Skin of body (tissue), 2 donors: Measurements from ENCODE around the gene MPPED1. TPM values are rescaled to one million over a fixed set of nuclear protein-coding genes. Genes with fewer than 3 reads are reported as not detected.

ENCODE experiments used
- DNase-seq: peaks from one replicate; lab custom pipeline; 2025; lab: John Stamatoyannopoulos, UW
- total RNA-seq: library from RNA; depleted of rRNA; stranded (reverse); fragments of >200 nt; gene quantifications from one replicate; pipeline ENCODE4 v1.2.3, GENCODE V29; 2014

Gene MPPED1
- total RNA-seq, 1 donor from 2014 or later: 5.3 TPM

DNA sequence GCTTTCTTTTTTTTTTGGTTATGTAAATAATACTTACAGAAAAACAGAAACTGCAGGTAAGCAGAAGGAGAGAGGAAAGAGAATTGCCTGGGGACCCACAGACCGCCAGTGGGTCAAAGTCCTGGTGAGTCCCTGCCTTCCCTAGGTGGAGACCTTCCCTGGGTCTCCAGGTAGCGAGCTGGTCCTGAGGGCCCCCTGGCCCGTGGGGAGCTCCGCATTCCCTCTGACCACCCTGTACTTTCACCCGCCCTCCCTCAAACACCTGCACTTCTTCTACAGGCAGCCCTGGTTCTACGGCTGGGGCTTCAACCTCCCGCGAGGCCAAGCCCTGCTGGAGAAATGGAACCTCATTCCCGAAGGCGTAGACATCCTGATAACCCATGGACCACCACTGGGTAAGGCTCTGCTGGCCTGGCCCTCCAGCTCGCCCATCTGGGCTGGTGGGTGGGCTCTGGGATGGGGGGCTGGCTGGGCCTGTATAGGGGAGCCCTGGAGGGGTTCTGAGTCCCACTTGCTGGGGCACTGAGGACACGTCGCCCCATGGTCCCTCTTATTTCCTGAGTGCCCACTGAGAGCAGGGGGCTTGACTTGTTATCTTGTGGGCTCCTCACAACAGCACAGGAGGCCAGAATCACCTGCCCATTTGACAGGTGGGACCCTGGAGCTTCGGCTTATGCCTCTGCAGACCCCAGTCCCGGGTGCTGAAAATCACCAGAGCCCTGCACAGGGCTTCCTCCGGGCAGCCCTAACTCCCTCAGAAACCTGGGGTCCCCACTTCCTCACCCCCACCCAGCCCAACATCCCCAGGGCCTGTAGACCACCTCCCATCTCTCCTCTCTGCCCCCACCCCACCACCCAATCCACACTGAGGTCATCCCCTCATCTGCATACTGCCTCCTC is 86.4 kb downstream of the MPPED1 start:
- DNase-seq: no peak

DNA sequence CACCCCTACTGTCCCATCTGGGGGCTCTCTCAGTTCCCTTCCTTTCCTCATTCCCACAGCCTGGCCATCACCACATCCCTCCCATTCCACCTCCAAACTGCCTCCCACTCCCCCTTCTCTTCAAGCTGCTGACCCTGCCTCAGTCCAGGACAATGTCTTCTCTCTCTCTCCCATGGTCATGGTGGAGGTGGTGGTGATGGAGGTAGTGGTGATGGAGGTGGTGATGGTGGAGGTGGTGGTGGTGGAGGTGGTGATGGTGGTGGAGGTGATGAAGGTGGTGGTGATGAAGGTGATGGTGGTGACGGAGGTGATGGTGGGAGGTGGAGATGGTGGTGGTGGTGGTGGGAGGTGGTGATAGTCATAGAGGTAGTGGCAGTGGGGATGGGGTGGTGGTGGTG is 87.0 kb downstream of the MPPED1 start:
- no peak for DNase-seq

DNA sequence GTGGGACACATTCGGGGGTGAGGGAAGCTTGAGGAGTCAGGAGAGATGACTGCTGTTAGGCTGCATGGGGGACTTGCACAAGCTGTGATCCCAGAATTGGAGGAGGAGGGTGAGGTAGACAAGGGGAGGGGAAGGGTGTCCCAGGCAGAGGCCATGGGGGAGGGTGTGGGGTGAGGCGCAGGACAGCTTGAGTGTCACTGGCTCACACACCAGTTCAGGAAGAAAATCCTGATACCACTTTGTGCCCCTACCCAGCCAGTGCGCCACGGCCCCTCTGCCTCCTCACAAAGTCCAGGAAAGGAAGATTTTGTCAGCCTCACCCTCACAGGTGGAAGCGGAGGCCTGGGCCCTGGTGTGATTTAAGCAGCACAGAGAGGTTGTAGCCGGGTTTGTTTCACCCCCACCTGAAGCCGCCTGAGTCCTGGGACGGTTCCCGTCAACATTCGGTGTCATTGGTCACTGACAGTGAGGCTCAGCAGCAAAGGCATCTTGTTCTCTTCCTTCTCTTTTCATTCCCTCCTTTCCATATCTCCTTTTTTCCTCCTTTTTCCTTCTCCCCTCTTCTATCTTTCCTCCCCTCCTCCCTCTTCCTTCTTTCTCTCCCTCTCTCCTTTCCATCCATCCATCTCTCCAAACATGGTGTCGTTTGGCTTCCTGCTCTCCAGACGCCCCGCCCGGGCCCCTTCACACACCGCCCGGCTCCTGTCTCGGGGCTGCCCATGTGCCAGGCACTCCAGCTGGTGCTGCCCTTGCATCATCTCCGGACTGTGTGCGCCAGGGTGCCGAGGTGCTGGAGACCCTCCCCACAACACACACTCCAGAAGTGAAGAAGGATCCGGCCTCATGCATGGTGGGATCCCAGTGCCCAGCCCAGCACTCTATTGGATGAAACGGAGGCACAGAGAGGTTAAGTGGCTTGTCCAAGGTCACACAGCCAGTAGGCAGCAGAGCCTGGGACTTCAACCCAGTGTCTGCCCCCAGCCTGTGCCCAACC is 89.3 kb downstream of the MPPED1 start:
- no peak for DNase-seq

DNA sequence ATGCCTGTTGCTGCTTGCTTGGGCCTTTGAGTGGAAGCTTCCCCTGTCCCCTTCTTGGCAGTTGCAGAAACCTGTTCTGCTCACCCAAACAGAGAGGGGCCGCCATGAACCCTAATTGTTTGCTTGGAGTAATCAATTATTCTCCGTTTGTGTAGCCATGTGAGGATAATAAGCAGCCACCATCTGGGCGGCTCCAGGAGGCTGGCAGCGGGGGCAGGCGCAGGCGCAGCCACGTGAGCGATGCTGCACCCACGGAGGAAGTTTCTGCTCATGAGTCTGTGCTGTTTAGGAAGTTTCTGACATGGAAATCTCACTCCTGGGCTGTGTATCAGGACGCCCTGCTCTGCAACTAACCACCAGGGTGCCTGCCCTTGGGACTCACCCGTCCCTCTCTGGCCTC is 90.1 kb downstream of the MPPED1 start:
- DNase-seq: no peak

DNA sequence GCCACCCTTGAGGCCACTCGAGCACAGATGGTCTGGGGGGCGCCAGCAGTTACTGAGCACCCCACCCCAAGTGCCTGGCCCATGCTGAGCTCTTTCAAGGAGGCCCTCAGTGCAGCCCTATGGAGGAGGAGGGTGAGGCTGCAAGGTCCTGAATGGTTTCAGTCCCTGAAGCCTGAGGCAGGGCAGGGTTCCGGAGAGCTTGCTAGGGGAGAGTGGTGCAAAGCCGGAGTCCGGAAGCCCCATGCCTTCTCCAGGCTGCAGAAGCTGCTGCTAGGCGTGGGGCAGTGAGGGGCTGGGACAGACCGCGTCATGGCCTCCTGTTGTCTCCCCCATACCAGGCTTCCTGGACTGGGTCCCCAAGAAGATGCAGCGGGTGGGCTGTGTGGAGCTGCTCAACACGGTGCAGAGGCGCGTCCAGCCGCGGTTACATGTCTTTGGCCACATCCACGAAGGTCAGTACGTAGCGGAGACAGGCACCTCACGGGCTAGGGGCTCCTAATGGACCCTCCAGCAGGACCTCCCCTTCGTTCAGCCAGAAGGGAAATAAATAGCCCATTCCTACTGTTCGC is 90.6 kb downstream of the MPPED1 start:
- no peak for DNase-seq

DNA sequence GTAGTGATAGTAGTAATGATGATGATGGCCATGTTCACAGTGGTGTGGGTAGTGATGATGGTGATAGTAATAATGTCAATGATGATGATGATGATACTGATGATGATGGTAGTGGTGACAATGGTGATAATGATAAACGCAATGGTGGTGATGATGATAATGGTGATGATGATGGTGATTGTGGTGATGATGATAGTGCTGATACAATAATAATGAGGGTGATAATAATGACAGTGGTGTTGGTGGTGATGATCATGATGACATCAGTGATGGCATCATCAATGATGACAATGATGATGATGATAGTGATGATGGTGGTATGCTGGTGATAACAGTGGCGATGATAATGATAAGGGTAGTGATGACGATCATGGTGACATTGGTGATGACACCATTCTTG is 92.3 kb downstream of the MPPED1 start:
- no peak for DNase-seq

DNA sequence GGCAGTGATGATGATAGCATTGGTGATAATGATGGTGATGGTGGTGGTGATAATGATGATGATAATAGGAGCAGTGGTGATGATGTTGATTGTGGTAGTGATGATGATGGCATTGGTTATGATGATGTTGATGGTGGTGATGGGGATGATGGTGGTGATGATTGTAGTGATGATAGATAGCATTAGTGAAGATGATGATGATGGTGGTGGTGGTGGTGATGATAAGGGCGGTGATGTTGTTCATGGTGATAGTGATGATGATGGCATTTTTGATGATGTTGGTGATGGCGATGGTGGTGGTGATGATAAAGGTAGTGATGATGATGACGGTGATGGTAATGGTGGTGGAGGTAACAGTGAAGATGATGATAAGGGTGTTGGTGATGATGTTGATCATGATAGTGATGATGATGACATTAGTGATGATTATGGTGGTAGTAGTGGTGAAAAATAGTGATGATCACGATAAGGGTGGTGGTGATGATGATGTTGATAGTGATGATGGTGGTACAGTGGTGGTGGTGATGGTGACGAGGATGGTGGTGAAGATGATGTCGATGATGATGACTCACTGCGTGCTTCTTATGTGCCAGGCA is 93.0 kb downstream of the MPPED1 start:
- DNase-seq: no peak

DNA sequence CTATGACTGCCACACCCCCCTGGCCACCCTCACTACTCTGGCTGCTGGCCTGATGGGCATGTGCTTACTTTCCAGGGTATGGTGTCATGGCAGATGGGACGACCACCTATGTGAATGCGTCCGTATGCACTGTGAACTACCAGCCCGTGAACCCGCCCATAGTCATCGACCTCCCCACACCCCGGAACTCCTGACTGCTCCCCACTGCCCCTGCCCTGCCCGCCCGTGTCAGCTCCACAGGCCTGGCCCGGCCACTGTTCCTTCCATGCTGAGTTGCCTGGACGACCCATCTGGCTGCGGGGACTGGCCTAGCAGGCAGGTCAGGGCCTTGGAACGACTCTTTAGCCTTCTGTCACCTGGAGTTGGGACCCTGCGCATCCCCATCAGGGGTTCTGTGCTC is 93.6 kb downstream of the MPPED1 start:
- no peak for DNase-seq

DNA sequence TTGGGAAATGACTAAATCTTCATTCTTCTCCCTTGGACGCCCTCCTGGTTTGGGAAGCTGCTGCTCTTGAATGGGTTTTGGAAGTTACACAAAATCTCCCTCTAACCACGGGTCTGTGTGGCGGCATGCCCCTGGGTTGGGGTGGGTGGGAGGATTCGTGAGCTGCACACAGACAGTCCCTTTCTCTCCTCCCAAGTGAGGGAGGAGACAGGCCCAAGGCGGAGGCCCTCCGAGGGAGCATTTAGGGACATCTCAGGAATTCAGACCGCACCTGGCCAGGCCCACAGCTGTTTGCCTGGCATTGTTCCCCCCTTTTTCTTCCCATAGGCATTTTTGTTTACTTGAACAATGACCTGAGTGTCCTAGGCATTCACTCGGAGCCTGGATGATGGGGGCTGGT is 94.1 kb downstream of the MPPED1 start:
- no peak for DNase-seq

DNA sequence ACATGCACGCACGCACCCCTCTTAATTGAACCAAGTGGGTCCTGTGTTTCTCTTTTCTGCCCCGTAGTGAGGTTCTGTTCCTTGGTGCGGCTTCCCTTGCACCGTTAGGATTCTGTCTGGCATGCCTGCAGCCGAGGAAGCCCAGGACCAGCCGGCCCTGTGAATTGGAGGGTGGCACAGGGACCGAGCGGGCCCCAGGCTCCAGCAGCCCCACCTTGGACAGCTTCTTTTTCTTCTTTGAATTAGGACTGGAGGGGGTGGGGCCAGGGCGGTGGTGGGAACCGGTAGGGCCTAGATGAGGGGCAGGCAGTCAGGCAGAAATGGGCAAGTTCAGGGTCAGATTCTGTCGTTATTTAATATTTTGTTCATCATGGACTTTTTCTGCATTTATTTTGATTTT is 94.7 kb downstream of the MPPED1 start:
- no peak for DNase-seq

DNA sequence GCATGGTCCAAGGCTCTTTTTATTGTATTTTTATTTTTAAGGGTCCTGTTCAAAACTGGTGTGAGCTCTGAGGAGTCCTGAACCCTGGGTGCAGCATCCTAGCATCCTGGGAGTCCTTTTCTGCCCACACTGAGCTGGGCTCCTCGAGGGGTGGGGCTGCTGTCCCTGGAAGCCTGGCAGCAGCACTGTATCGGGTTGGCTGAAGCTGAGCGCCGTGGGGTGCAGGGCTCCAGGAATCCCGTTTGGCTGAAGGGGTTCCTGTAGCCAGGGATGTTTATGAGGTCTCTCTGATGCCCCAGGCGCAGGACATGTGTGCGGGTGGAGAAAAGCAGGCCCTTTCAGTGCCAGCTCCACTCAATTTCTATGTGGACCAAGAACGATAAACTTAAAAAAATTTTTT is 95.4 kb downstream of the MPPED1 start:
- DNase-seq: no peak

DNA sequence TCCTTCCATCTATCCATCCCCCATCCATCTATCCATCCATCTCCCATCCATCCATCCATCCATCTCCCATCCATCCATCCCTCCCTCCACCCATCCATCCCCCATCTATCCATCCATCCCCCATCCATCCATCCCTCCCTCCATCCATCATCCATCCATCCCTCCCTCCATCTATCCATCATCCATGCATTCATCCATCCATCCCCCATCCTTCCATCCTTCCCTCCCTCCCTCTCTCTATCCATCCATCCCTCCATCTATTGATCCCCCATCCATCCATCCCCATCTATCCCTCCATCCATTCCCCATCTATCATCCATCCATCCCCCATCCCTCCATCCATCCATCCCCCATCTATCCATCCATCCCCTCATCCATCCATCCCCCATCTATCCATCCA is 96.7 kb downstream of the MPPED1 start:
- no peak for DNase-seq

DNA sequence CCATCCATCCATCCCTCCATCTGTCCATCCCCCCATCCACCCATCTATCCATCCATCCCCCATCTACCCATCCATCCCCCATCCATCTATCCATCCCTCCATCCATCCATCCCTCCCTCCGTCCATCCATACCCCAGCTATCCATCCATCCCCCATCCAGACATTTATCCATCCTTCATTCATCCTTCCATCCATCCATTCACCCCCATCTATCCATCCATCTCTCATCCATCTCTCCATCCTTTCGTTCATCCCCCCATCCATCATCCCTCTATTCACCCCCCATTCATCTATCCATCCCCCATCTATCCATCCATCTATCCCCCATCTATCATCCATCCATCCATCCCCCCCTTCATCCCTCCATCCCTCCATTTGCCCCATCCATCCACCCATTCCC is 97.5 kb downstream of the MPPED1 start:
- no peak for DNase-seq

DNA sequence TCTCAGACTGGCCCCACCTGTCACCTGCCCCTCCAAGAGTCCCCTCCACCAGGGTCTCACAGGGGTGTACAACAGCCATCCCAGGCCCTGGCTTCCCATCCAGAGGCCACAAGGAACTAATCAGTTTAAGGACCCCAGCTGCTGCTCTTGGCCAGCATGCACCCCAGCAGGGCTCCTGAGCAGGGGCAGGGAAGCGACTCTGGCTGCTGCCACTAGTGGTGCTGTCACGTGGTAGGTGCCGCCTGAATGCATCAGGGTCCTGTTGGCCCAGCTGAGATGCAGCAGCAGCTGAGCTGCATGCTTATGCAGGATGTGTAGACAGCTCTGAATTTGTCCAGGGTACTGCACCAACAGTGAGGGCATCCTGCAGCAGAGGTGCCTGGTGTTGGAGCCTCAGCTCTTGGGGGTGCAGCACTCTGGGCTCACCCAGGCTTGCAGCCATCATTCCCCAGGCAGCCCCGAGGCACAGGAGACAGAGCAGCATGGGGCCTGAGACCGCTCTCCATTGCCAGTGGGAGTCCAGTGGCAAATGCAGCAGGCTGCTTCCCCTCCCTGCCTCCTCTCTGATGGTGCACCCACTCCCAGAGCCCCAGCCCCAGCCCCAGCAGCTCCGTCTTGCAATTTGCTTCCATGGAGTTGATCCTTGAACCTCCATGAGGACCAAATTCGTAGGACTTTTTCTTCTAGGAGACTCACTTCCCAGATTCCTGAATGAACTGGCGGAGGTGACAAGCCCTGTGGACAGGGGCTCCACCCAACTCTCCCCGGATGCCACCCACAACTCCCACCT is 98.7 kb downstream of the MPPED1 start:
- DNase-seq: no peak

DNA sequence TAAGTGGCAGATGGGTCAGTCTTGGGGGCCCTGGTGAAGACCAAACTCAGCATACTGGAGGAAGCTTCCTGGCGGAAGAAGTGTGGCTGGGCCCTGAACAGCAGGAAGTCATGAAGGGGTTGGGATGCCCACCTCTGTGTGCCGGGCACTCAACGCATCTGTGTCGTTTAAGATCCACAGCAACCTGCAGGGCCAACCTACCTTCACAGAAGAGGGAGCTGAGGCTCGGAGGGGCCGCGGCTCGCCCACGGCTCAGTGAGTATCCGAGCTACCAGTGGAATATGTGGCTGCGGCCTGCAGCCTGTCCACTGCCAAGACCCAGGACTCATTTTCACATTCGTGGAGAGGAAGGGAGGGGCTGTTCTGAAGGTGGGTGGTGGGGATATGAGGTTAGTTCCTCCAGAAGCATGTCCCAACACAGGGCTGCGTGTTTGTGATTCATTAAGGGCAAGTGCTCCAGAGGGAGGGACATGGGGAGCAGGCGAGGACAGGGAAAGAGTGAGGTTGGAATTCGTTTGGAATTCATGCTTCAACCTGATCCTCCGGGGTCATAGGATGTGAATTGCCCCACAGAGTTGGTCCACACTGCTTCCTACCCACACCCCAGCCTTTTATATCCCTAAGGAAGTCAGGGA is 99.6 kb downstream of the MPPED1 start:
- no peak for DNase-seq

DNA sequence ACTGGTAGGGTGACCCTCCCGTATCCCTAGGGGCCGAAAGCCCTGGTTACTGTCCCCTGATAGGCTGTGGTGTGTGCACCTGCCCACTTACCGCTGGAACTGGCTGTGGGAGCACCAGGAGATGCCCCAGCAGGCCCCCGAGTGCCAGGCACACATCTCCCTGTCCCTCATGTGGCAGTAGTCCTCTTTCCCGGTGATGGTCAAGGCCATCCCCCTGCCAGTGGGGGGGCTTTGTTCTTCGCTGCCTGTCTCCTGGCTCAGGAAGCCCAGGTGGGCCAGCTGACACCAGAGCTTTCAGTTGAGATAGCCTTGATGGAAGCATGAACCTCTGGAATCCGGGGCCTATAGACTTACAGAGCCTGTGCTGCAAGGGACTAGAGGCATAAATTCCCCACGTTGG is 100.5 kb downstream of the MPPED1 start:
- DNase-seq: no peak

DNA sequence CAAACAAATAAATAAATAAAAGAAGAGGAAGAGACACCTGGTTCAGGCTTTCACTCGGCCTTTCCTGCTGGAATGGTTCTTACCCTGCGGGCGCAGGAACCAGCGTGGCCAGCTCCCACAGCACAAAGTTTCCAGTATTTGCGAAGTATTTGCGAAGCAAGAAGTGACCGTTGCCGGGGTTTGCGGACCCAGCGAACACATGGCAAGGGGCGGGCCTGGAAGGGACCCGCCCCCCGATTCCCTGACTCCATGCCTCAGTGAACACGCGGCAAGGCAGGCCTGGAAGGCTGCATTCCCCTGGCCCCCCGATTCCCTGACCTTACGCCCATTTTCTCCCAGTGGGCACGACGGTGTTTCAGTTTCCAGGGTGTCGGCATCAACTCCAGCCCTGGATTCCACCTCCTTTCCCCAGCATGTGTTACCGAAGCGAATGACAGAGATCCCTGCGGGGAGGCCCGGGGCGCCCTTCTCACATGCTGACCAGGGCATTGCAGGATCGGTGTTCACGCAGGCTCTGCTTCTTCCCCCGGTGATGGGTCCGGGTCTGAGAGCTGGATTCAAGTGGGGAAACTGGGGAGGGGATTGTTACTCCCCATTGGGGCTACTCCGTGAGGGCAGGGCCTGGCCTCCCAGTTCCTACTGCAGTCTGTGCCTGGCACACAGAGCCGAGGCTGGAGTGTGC is 102.8 kb downstream of the MPPED1 start:
- no peak for DNase-seq

DNA sequence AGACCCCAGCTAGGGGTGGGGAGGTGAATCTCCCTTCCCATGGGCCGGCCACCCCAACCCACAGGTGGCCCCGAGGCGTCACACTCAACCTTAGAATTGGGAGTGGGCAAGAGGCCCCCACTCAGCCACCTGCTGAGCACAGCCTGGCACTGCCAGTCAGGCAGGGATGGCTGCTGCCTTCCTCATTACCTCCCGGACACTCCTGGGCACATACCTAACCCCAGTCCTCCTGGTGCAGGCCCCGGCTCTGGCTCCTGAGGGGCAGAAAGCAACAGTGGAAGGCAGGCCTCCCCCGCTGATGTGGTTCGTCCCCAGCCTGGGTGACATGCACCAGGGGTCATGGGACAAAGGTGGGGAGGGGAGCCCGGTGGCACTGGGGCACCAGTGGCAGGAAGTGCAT is 103.6 kb downstream of the MPPED1 start:
- DNase-seq: no peak

DNA sequence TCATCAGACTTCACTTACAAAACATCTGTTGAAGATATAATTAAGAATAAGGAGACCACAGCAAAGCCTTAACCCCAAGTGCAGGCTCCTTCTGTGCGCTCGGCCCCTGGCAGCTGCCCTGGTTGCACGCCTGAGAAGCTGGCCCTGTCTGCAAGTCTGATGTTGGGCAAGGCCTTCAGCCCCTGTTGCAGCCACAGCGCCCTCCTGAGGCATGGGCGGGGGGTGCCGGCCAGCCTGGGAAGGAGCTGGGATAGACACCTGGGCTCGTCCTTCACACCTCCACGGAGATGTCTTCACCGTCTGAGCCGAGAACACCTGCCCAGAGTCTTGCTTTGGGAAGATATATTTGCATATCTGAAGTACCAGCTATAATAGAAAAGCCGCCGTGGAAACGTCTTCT is 104.1 kb downstream of the MPPED1 start:
- no peak for DNase-seq

DNA sequence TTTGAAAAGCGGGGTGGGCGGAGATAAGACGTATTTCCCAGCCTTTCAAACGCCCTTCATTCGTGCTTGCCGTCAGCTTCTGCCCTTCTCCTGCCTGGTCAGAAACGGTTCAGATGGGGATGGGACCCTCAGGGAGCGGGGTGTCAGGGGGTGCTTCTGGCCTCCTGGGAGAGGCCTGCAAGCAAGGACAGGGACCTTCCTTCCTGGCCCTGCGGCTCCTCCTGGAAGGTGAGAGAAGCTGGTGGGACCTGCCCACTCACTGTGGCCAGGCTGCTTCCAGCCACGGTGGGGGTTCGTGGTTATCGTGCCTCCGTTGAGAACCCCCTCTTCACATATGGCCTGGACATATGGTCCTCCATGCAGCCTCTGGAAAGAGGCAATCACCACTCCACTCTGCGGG is 104.6 kb downstream of the MPPED1 start:
- DNase-seq: no peak
